Ovary (tissue), 3 donors: ENCODE data around the gene SPEF2.

Experiments
- EP300 ChIP-seq: sonication (generic); formaldehyde crosslinking; IDR thresholded peaks from one replicate; pipeline ENCODE4 v1.6.1; 2017; ENCODE audit warnings: antibody characterized with exemption
- POLR2A ChIP-seq: fragments of 450-650 bp; IDR thresholded peaks from one replicate; pipeline ENCODE4 v1.6.1; 2017; ENCODE audit warnings: antibody characterized with exemption, mild to moderate bottlenecking, moderate library complexity
- TF ChIP-seq, protein P1 (sequence below), 3 donors: fragments of 450-650 bp in 2 of 3; fragments of 200-600 bp in 1 of 3; IDR thresholded peaks; one replicate each; pipeline versions ENCODE4 v1.5.1 to v1.8.0; 2016 to 2022; ENCODE audit warnings: antibody characterized with exemption in 3 of 3, mild to moderate bottlenecking in 1 of 3
- donor health status: DM: no; HTN: no; CAD: no.

DNA sequence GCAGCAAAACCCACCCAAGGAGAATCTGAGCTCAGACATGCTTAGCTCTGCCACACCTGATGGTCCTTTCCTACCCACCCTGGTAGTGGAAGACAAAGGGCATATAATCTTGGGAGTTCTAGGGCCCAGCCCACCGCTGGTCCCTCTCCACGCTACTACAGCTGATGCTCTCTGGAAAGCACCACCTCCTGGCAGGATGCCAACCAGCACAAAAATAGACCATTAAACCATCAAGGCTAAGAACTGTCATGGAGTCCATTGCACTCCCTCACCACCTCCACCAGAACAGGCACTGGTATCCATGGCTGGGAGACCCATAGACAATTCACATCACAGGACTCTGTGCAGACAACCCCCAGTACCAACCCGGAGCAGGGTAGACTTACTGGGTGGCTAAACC, 128.0 kb downstream of the SPEF2 start:
- TF ChIP-seq POLR2A (no peak), EP300 (no peak)
- TF ChIP-seq, protein P1, sequence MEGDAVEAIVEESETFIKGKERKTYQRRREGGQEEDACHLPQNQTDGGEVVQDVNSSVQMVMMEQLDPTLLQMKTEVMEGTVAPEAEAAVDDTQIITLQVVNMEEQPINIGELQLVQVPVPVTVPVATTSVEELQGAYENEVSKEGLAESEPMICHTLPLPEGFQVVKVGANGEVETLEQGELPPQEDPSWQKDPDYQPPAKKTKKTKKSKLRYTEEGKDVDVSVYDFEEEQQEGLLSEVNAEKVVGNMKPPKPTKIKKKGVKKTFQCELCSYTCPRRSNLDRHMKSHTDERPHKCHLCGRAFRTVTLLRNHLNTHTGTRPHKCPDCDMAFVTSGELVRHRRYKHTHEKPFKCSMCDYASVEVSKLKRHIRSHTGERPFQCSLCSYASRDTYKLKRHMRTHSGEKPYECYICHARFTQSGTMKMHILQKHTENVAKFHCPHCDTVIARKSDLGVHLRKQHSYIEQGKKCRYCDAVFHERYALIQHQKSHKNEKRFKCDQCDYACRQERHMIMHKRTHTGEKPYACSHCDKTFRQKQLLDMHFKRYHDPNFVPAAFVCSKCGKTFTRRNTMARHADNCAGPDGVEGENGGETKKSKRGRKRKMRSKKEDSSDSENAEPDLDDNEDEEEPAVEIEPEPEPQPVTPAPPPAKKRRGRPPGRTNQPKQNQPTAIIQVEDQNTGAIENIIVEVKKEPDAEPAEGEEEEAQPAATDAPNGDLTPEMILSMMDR (IDR thresholded peaks at IDR 0.05): no peak
